Colonic mucosa (tissue), 4 donors: ENCODE data around the gene MIAT. TPM values are rescaled to one million over a fixed set of nuclear protein-coding genes. Genes with fewer than 3 reads are reported as not detected.

Experiments used
- DNase-seq: peaks from one replicate; pipeline ENCODE4 v3.0.0-alpha.2; 2020
- H3K27ac ChIP-seq: fragments of 200-600 bp; one replicate; pipeline ENCODE4 v1.8.0; 2021
- H3K27me3 ChIP-seq: fragments of 200-600 bp; one replicate; pipeline ENCODE4 v1.8.0; 2021
- H3K36me3 ChIP-seq: fragments of 200-600 bp; one replicate; pipeline ENCODE4 v1.8.0; 2021
- H3K4me1 ChIP-seq: fragments of 200-600 bp; one replicate; pipeline ENCODE4 v1.8.0; 2021; ENCODE audit warnings: mild to moderate bottlenecking
- H3K4me3 ChIP-seq: fragments of 200-600 bp; one replicate; pipeline ENCODE4 v1.8.0; 2021
- H3K9ac ChIP-seq, 2 donors: one replicate each; pipeline ENCODE4 v1.7.0; 2013; ENCODE audit warnings: control low read depth in 2 of 2, low read depth in 2 of 2, low read length in 2 of 2
- H3K9me3 ChIP-seq: fragments of 200-600 bp; one replicate; pipeline ENCODE4 v1.8.0; 2021
- intact Hi-C: fragments of 100-400 bp; cut with DNase I; formaldehyde crosslinking; loops from one replicate; pipeline ENCODE4 v1.14.1; 2022
- total RNA-seq, 2 donors: library from RNA; stranded (reverse); fragmentation: NEBNext Ultra II Directional in 1 of 2; extraction: Animal tissue kit (Norgen Biotek cat#: 25700) in 1 of 2; gene quantifications; one replicate each; pipeline ENCODE4 v1.2.1, GENCODE V29; 2021
- TF ChIP-seq, protein P1 (sequence below): fragments of 200-600 bp; IDR thresholded peaks from one replicate; pipeline ENCODE4 v1.8.0; 2022; ENCODE audit warnings: antibody characterized with exemption, mild to moderate bottlenecking
- donor health status: healthy.
- donor health status: DM: no; HTN: no; CAD: no.
- donor health status: DM: no; HTN: no; CAD: no.

The MIAT gene
- total RNA-seq, 2 donors from 2014 or later: 1.5 to 1.8 TPM

DNA sequence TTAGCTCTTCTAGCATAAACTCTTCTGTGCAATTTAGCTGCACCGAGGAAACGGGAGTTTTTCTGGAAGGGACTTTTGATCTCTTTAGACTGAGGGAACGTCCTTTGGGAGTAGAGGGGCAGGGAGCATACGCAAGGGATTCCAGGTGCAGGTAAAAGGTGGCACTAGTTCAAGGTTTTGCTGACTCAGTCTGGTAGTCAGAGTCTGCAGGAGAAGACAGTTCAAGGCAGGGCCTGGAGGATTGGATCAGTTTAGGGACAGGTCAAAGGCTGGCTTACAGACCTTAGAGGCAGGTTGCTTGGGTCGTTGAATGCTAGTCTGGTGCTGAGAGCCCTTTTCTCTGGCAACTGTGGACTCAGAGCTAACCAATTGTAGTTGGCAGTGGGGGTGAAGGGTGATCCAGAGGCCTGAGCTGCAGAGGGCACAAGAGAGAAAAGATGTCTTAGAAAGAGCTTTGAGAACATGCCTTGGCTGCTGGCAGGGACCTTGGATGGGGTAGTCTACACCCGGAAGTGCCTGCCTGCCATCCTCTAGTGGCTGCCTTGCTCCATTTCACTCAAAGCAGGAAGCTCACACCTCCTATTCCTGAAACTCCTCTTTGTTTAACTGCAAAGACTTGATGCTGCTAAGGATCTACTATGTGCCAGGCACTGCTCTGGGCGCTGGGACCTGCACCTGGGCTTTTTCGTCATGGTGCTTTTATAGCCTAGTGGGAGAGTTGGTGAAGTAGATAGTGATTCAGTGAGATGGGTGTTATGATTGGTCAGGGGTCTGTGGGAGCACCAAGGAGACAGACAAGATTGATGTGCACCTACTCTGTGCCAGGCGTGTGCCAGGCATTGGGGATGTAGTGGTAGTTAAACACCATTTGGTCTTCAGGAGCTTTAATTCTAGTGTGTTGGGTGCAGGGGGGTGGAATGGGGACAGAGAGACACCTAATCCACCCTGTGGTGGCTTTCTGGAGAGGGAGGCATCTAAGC is 17.1 kb downstream of the MIAT start:
- H3K27ac ChIP-seq: peak overlapping the region; percentile 94
- TF ChIP-seq, protein P1, sequence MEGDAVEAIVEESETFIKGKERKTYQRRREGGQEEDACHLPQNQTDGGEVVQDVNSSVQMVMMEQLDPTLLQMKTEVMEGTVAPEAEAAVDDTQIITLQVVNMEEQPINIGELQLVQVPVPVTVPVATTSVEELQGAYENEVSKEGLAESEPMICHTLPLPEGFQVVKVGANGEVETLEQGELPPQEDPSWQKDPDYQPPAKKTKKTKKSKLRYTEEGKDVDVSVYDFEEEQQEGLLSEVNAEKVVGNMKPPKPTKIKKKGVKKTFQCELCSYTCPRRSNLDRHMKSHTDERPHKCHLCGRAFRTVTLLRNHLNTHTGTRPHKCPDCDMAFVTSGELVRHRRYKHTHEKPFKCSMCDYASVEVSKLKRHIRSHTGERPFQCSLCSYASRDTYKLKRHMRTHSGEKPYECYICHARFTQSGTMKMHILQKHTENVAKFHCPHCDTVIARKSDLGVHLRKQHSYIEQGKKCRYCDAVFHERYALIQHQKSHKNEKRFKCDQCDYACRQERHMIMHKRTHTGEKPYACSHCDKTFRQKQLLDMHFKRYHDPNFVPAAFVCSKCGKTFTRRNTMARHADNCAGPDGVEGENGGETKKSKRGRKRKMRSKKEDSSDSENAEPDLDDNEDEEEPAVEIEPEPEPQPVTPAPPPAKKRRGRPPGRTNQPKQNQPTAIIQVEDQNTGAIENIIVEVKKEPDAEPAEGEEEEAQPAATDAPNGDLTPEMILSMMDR: no peak
- no peaks in the 10 kb centered on the region for H3K36me3 ChIP-seq
- peak overlapping the region in 1 of 2 donors; percentile 40 for H3K9ac ChIP-seq
- H3K27me3 ChIP-seq: no peaks in the 10 kb centered on the region
- H3K4me1 ChIP-seq: peaks cover 4% of the 10 kb centered on the region
- no peaks in the 10 kb centered on the region for H3K9me3 ChIP-seq
- DNase-seq: no peak
- H3K4me3 ChIP-seq: no peak overlapping the region
- intact Hi-C loops: loop anchor here (10.0 kb wide), 1 partner anchor 80 kb away; no protein-coding TSS in a partner anchor

DNA sequence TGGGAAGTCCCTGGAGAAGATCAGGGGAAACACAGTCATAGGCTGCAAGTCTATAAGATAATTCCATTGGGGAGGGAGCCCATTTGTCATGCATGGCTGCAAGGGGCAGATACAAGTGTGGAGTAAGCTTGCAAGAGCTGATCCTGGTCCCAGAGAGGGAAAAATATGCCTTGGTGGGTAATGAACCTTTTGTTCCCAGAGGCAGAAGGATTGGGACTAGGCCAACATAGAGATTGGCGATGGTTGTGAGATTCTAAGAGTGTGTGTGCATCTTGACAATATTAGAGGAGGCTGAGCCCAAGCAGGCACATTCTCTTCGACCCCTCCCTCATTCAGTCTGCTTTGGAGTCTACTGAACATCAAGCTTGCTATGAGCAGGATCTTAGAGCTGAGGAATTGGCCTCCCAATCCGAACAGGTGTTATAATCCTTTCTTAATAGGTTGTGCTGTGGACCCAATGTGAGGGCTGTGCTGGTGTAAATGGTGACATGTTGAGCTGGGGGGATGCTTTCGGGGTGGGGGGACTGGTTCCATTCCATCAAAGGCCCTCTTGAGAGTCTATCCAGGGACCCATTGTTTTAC is 18.4 kb downstream of the MIAT start:
- H3K4me1 ChIP-seq: peaks cover 4% of the 10 kb centered on the region
- H3K27ac ChIP-seq: no peak overlapping the region
- DNase-seq: no peak
- H3K36me3 ChIP-seq: no peaks in the 10 kb centered on the region
- no peaks in the 10 kb centered on the region for H3K9me3 ChIP-seq
- TF ChIP-seq, protein P1: no peak
- no peaks in the 10 kb centered on the region for H3K27me3 ChIP-seq
- intact Hi-C loops: loop anchor here (10.0 kb wide), 1 partner anchor 79 kb away; no protein-coding TSS in a partner anchor
- no peak overlapping the region for H3K4me3 ChIP-seq
- H3K9ac ChIP-seq: no peak overlapping the region

DNA sequence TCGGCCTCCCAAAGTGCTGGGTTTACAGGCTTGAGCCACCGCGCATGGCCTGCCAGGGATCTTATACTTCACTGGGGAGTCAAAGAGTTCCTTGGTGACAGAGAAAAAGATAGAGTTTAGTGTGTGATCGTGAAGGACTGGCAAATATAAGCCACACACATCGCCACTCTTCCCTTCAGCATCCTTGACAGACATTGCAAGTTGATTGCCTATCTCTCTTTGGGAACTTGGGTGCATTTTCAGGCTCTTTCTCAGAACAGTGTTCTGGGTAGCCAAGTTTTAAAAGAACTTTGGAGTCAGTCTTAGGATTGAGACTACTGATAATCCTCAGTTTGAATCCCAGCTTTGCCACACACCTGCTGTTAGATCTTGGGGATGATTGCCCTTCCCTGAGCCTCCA is 19.8 kb downstream of the MIAT start:
- Histone ChIP-seq H3K4me1 (peaks cover under 1% of the 10 kb centered on the region), H3K27ac (no peak overlapping the region), H3K36me3 (no peaks in the 10 kb centered on the region), H3K9me3 (no peaks in the 10 kb centered on the region), H3K27me3 (no peaks in the 10 kb centered on the region), H3K4me3 (no peak overlapping the region), H3K9ac (no peak overlapping the region)
- no peak for DNase-seq
- intact Hi-C loops: loop anchor here (10.0 kb wide), 1 partner anchor 78 kb away; no protein-coding TSS in a partner anchor
- TF ChIP-seq, protein P1: no peak

DNA sequence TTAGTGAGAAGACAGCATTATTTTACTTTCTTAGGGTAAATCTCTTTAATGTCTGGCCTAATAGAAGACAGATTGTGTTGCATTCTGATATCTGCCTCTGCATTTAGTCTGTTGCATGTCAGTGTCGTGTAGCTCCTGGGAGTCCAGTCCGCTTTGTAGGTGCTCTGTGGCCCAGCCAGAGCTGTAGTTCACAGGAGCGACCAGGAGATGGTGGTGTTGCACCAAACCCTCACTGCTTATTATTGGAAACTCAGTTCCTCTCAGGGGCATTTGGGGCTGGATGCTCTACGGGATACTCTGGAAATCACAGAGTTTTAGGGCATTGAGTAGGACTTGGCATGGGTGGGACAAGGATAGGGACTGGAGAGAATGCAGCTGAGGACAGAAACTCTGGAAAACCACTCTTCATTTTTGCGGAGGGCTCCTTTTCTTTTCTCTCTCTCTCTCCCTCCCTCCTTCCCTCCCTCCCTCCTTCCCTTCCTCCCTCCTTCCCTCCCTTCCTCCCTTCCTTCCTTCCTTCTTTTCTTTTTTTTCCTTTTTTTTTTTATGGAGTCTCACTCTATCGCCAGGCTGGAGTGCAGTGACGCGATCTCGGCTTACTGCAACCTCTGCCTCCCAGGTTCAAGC is 21.7 kb downstream of the MIAT start:
- TF ChIP-seq, protein P1: peak; percentile 92
- no peak overlapping the region for H3K9ac ChIP-seq
- no peaks in the 10 kb centered on the region for H3K9me3 ChIP-seq
- H3K36me3 ChIP-seq: no peaks in the 10 kb centered on the region
- DNase-seq: peak; percentile 78
- H3K4me1 ChIP-seq: no peaks in the 10 kb centered on the region
- H3K27me3 ChIP-seq: no peaks in the 10 kb centered on the region
- H3K27ac ChIP-seq: no peak overlapping the region
- no peak overlapping the region for H3K4me3 ChIP-seq
- intact Hi-C loops: loop anchor here (10.0 kb wide), 1 partner anchor 76 kb away; no protein-coding TSS in a partner anchor

DNA sequence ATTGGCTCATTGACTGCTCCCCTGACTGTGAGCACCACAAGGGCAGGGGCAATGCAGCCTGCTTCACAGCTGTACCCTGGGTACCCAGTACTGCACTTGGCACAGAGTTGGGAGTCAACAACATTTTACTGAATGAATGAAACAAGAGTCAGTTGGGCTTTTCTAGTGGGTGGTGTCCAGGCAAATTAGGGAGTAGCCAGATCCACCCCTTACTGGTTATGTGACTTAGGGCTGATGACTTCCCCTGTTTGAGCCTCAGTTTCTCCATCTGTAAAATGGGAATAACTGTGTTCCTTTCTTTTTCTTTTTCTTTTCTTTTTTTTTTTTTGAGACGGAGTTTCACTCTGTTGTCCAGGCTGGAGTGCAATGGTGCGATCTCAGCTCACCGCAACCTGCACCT is 23.1 kb downstream of the MIAT start:
- Histone ChIP-seq H3K9me3 (no peaks in the 10 kb centered on the region), H3K36me3 (no peaks in the 10 kb centered on the region), H3K27me3 (no peaks in the 10 kb centered on the region), H3K9ac (no peak overlapping the region), H3K4me3 (no peak overlapping the region), H3K4me1 (no peaks in the 10 kb centered on the region), H3K27ac (no peak overlapping the region)
- DNase-seq: no peak
- intact Hi-C loops: loop anchor here (10.0 kb wide), 1 partner anchor 644 kb away; no protein-coding TSS in a partner anchor
- TF ChIP-seq, protein P1: no peak
